ENCODE data around the gene PRPF38A.
A peak's percentile ranks its signal among the peaks of the same experiment; 100 is the strongest.

Gene PRPF38A

DNA sequence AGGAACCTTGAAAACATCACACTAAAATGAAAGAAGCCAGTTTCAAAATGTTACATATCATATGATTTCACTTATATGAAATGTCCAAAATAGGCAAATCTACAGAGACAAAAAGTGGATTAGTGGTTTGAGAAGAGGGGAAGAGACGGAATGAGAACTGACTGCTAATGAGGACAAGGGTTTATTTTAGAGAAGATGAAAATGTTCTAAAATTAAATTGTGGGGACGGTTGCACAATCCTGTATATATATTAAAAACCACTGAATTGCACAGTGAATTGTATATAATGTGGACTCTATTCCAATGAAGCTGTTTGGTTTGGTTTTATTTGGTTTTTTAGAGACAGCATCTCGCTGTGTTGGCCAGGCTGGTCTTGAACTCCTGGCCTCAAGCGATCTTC lies 35.6 kb downstream of the PRPF38A start:
- no peaks in the 10 kb centered on the region for H3K4me1 ChIP-seq (ENCODE audit: low read depth, poor library complexity, severe bottlenecking)
- H4K20me1 ChIP-seq (ENCODE audit: insufficient read depth) = no peaks in the 10 kb centered on the region
- H3K4me2 ChIP-seq = no peak overlapping the region
- H3K9ac ChIP-seq = no peak overlapping the region
- no peak for TF ChIP-seq CTCF (conservative IDR thresholded peaks at IDR 0.05; ENCODE audit: low read depth, low read length)
- no peaks in the 10 kb centered on the region for H3K27me3 ChIP-seq (ENCODE audit: insufficient read depth, low read depth)
- no peak overlapping the region for H2AFZ ChIP-seq (ENCODE audit: low read depth)
- H3K79me2 ChIP-seq (ENCODE audit: insufficient read depth, low read depth) = no peaks in the 10 kb centered on the region
- peaks cover 3% of the 10 kb centered on the region; the same call in 1 of the 2 replicates for H3K36me3 ChIP-seq (ENCODE audit: insufficient read depth)
- H3K4me3 ChIP-seq (IDR thresholded peaks at IDR 0.05; ENCODE audit: insufficient read depth, low read depth, low read length) = no peak overlapping the region
- H3K27ac ChIP-seq = no peak overlapping the region

- H3K27ac ChIP-seq = no peak overlapping the region
- no peaks in the 10 kb centered on the region for H4K20me1 ChIP-seq (ENCODE audit: insufficient read depth)
- no peaks in the 10 kb centered on the region for H3K79me2 ChIP-seq (ENCODE audit: insufficient read depth, low read depth)
- no peak overlapping the region for H3K9ac ChIP-seq
- no peak overlapping the region for H2AFZ ChIP-seq (ENCODE audit: low read depth)
- no peaks in the 10 kb centered on the region for H3K27me3 ChIP-seq (ENCODE audit: insufficient read depth, low read depth)
- H3K4me1 ChIP-seq (ENCODE audit: low read depth, poor library complexity, severe bottlenecking) = no peaks in the 10 kb centered on the region
- no peak for TF ChIP-seq CTCF (conservative IDR thresholded peaks at IDR 0.05; ENCODE audit: low read depth, low read length)
- H3K36me3 ChIP-seq (ENCODE audit: insufficient read depth) = peaks cover 16% of the 10 kb centered on the region; the same call in 1 of the 2 replicates
- H3K4me3 ChIP-seq (IDR thresholded peaks at IDR 0.05; ENCODE audit: insufficient read depth, low read depth, low read length) = no peak overlapping the region
- H3K4me2 ChIP-seq = no peak overlapping the region
These were observed 40.1 kb downstream of the PRPF38A start for GRCh38 chr1:52444463-52444862.

- TF ChIP-seq CTCF (conservative IDR thresholded peaks at IDR 0.05; ENCODE audit: low read depth, low read length) = no peak
- Histone ChIP-seq H3K4me3 (IDR thresholded peaks at IDR 0.05; ENCODE audit: insufficient read depth, low read depth, low read length) (no peak overlapping the region), H3K36me3 (ENCODE audit: insufficient read depth) (no peaks in the 10 kb centered on the region), H3K9ac (no peak overlapping the region), H3K4me1 (ENCODE audit: low read depth, poor library complexity, severe bottlenecking) (peaks cover 15% of the 10 kb centered on the region), H3K79me2 (ENCODE audit: insufficient read depth, low read depth) (no peaks in the 10 kb centered on the region), H3K27me3 (ENCODE audit: insufficient read depth, low read depth) (no peaks in the 10 kb centered on the region), H3K27ac (no peak overlapping the region), H3K4me2 (peak overlapping the region; percentile 9; the same call in 1 of the 2 replicates), H2AFZ (ENCODE audit: low read depth) (no peak overlapping the region), H4K20me1 (ENCODE audit: insufficient read depth) (no peaks in the 10 kb centered on the region)
These were observed 49.7 kb downstream of the PRPF38A start for GRCh38 chr1:52454127-52454526.

- Histone ChIP-seq H2AFZ (ENCODE audit: low read depth) (no peak overlapping the region), H3K9ac (no peak overlapping the region), H3K36me3 (ENCODE audit: insufficient read depth) (no peaks in the 10 kb centered on the region), H3K4me1 (ENCODE audit: low read depth, poor library complexity, severe bottlenecking) (peaks cover 15% of the 10 kb centered on the region), H3K4me2 (no peak overlapping the region; the same call in 1 of the 2 replicates), H4K20me1 (ENCODE audit: insufficient read depth) (no peaks in the 10 kb centered on the region), H3K79me2 (ENCODE audit: insufficient read depth, low read depth) (no peaks in the 10 kb centered on the region), H3K27ac (no peak overlapping the region), H3K4me3 (IDR thresholded peaks at IDR 0.05; ENCODE audit: insufficient read depth, low read depth, low read length) (no peak overlapping the region), H3K27me3 (ENCODE audit: insufficient read depth, low read depth) (no peaks in the 10 kb centered on the region)
- no peak for TF ChIP-seq CTCF (conservative IDR thresholded peaks at IDR 0.05; ENCODE audit: low read depth, low read length)
These were observed 50.4 kb downstream of the PRPF38A start for GRCh38 chr1:52454779-52455178.
